GM19099 (cell line): ENCODE measurements around the gene TEDC1.

ENCODE experiments used
- POLR2A ChIP-seq: IDR thresholded peaks from 3 replicates; pipeline ENCODE4 v1.6.1; 2011; ENCODE audit warnings: low read depth; ENCODE audit not compliant: insufficient read length; ENCODE audit errors: extremely low read depth

The TEDC1 gene

GRCh38 chr14:105536691-105537579 is 45.9 kb downstream of the TEDC1 start:
- no peak for TF ChIP-seq POLR2A

GRCh38 chr14:105537580-105538474 is 46.8 kb downstream of the TEDC1 start:
- TF ChIP-seq POLR2A = no peak

GRCh38 chr14:105538481-105539049 is 47.5 kb downstream of the TEDC1 start:
- TF ChIP-seq POLR2A = no peak

GRCh38 chr14:105540811-105541210 is 49.8 kb downstream of the TEDC1 start:
- no peak for TF ChIP-seq POLR2A

- TF ChIP-seq POLR2A = no peak
Measured at GRCh38 chr14:105541218-105541875, 50.3 kb downstream of the TEDC1 start.

GRCh38 chr14:105547741-105548169 is 56.7 kb downstream of the TEDC1 start:
- no peak for TF ChIP-seq POLR2A
